HG03571 (cell line): ENCODE results near the gene CERCAM.

Source experiments
- ATAC-seq: cut with Tn5 transposase; IDR thresholded peaks from one replicate; pipeline ENCODE4 v1.9.1; 2021; ENCODE audit not compliant: unreplicated experiment

Gene CERCAM, protein sequence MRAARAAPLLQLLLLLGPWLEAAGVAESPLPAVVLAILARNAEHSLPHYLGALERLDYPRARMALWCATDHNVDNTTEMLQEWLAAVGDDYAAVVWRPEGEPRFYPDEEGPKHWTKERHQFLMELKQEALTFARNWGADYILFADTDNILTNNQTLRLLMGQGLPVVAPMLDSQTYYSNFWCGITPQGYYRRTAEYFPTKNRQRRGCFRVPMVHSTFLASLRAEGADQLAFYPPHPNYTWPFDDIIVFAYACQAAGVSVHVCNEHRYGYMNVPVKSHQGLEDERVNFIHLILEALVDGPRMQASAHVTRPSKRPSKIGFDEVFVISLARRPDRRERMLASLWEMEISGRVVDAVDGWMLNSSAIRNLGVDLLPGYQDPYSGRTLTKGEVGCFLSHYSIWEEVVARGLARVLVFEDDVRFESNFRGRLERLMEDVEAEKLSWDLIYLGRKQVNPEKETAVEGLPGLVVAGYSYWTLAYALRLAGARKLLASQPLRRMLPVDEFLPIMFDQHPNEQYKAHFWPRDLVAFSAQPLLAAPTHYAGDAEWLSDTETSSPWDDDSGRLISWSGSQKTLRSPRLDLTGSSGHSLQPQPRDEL

DNA sequence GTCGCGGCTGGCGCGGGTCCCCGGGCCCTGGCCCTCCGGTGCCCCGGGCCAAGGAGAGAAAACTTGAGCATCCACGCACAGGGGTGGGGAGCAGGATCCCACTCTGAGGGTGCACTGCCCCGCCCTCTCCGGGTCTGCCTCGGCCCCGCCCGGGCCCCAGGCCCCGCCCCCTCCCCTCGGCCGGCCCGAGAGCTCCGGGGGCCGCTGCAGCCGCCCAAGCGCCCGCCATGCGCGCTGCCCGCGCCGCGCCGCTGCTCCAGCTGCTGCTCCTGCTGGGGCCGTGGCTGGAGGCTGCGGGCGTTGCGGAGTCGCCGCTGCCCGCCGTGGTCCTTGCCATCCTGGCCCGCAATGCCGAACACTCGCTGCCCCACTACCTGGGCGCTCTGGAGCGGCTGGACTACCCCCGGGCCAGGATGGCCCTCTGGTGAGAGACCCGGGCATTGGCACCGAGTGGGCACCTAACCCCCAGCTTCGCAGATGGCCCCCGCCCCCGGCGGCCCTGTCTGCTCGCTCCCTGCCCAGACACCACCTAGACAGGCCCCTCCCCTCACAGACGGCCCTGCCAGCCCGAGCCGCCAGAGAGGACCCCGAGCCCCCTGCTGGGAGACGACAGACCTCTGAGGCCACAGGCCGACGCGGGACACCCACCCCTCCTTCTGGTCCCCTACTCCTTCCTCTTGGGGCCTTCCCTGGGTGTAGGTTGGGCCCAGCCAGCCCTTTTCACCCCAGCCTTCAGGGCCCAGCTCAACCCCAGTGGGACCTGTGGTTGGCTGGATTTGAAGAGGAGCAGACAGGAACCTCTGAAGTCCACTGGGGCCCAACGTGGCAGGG is at the start of gene CERCAM:
Gene CERCAM, plus strand, starts transcription at position 207 of the 831 bp plus-strand sequence. Its CDS starts 21 bp downstream, at position 228.
- peak; percentile 71 for ATAC-seq

DNA sequence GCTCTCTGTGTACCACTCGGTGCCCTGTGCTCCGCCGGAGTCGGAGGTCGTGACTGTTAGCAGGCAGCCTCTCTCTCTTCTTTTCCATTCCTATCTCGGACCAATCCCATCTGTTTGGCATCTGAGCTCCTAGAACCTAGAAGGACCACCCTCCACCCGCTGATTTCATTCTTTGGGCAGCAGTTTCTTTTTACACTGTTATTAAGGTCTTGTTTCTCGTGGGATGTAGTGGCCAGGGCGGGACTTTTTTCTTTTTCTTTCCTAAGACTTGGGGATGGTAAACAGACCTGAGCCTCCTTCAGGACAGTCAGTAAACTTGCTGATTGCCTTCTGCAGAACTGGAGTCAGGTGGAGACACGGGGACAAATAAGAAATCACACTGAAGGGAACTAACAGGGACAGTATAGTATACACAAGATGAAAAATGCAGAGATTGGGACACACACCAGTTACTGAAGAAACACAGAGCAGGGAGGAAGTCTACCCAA is 49.0 kb upstream of the CERCAM start:
- ATAC-seq = no peak

DNA sequence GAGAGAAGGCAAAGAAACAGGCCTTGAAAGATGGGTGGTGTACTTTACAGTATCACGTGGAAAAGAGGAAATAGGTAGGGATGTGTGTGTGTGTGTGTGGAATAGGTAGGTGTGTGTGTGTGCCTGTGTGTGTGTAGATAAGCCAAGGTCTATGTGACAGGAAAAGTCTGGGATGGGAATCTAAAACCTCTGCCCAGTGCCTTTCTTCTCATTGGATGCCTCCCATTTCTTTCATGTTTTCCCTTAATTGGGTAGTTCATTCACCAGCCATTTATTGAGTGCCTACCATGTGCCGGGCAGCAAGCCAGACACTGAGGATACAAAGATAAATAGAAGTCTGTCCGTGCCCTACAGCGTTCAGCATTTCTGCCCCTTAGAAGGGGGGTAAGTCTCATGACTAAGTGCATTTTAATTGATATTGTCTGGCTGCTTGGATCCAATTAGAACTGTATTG is 48.4 kb upstream of the CERCAM start:
- ATAC-seq = no peak

DNA sequence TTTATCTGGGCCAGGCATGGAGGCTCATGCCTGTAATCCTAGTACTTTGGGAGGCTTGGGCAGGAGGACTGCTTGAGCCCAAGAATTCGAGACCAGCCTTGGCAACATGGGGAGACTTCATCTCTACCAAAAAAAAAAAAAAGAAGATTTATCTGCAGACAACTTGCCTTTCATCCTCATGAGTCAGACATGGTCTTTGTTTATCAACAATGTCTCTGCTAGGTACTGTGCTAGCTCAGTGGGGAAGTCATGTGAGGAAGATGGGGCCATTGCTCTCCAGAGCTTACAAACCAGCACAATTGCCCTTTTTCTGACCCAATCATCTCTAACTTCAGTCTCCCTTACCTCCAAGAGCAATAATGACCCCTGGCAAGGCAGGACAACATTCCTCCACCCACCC is 47.9 kb upstream of the CERCAM start:
- no peak for ATAC-seq

DNA sequence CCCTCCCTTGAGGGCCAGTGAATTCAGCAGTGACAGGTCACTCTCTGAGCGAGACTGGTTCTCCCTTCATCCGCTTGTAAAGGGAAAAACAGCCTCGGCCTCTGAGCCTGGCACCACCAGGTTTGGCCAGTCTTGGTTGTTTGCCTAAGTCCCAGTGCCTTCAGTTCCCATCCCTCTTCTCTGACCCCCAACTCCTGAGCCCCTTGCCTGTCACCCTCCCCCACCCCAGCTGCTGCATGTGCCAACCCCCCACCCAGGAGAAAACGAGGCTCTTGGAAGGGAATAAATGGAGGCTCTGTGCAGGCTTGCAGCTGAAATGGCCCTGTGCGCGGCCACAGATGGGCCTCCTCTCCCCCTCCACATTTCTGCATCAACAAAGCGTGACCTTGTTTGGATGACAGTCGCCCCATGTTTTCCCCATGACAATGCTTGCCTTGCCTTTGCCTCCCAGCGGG is 46.4 kb upstream of the CERCAM start:
- ATAC-seq = no peak

DNA sequence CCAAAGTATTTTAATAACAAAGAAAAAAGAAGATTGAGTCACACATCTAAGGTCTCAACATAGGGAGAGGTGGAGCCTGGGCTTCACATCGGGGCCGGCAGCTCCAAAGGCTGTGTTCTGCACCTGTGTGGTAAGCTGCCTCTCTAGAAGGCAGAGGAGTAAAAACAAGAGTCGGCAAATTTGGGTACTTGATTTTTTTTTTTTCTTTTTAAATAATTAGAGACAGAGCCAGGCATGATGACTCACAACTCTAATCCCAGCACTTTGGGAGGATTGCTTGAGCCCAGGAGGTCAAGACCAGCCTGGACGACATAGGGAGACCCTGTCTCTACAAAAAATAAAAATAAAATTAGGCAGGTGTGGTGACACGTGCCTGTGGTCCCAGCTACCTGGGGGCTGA is 44.8 kb upstream of the CERCAM start:
- ATAC-seq = no peak

DNA sequence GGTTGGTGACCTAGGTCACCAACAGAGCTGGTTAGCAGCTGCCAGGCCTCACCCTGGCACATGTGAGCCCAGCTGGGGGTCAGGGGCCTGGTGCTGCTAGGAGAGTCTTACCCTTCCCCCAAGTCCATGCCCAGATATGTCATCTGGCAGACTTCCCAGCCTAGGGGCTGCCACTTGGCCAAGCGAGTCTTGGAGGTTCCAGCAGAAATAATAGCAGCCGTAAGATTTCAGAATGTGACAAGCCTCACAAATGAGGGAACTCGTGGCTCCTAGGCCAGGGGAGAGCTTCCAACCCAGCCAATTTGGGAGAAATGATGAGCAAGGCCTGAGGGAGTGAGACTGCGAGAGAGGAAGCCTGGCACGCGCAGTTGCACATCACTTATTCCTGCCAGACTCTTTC is 38.4 kb upstream of the CERCAM start:
- ATAC-seq = no peak

DNA sequence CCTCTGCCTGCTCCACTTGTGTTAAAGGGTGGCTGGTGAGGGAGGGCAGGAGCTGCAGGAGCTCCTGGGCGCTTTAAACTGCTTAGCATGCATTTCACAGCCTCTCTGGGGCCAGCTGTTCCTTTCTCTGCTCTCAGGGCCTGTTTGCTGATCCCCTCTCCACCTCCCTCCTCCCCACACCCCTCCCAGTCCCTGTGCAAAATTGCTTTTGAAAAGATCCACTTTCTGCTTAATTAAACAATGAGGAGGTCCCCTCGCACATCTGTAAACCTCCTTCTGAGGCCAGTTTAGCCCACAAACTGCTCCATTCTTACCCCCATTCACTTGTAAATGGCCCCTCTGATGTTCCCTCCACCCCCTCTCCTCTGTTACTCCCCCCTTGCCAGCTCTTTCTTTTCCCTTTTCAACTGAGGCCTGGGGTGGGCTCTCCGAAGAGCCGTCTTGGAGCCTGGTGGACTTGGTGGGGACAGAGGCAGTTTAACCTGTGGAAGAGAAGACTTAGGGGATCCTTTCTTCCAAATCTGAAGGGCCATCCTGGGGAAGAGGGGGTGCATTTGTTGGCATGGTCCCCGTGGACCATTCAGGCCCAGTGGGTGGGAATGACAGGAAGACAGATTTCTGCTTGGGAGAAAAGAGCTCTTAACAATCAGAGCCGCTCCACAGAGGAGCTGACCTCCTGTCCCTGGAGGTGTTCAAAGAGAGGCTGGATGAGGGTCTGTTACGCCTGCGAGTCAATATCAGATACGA is 37.5 kb upstream of the CERCAM start:
- ATAC-seq = no peak

DNA sequence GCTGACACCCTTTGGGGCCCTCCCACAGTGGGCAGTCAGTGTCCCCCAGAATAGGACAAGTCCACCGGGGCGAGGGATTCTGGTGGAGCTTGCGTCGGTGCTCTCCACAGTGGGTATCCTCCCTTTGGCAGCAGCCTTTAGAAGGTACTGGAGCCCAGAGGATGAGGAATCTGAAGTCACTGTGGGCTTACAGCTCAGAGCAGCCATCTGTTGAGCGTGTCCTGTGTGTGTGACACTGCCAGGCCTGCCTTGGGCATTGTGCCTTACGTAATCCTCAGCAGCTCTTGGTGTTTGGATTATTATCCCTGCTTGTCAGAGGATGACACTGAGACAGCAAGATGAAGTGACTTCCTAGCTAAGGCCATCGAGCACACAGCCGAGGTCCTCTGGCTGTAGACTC is 36.9 kb upstream of the CERCAM start:
- no peak for ATAC-seq

DNA sequence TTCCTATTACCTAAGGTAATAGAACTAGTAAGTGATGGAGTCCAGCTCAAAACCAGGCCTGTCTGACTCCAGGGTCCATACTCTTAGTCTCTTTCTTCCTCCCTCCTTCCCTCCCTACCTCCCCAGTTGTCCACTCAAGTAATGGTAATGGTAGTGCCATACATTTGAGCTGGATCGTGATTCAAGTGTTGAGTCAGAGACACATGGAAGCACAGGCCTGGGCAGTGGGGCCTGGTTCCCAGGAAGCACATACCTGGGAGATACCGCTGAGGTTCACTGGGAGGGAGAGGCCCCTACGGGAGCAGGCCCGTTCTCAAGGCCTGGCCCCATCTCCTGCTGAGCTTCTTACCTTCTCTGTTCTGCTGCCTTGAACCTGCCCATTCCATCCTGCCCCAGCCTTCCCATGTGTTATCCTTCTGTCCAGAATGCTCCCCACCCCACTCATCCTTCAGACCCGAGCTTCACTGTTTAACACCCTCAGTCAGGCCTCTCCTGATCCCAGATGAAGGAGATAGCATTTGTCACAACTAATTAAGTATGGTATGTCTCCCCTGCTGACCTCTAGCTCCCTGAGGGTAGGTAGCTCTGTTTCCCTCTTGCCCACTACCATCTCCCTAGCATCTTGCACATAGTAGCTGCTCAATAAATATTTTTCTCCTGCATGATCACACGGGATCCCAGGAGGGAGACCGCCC is 35.7 kb upstream of the CERCAM start:
- ATAC-seq = no peak

DNA sequence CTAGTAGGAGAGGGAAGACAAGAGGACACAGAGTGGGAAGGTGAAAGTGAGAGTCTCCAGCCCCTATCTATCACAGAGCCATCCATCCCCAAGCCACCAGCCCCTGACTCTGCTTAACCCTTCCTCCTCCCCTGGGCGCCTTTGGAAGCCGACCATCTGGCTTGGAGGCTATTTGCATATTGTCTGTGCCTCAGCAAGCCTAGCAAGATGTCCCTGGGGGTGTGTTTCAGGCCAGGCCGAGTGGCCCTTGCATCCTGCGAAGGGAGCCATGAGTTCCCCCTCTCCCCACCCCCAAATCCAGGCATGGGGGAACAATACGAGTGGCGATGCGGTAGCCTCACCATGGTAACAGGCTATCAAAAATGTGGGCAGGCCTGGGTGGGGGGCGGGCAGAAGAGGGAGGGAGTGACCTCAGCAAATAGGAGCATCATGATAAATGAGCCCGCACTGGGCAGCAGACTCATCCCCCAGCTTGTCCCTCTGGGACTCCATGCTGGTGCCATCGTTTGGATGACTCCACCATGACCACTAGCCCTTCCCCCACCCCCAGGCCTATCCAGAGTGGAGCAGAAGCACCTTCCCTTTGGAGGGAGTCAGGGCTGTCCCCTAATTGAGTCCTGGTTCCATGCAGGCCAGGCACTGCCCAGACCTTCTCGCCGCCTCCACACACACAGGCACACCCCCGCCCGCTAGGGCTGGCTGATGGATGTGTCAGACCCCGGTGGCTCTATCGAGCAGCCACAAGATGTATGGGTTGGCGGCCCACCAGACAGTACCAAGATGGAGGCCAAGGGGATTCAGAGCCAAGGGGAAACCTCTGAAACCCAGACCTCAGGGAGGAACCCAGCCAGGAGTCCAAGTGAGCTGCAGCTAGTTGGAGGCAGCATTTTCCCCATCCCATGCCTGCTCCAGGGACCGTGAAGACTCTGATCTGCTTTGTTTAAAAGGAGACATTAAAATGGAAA is 34.9 kb upstream of the CERCAM start:
- ATAC-seq = no peak

DNA sequence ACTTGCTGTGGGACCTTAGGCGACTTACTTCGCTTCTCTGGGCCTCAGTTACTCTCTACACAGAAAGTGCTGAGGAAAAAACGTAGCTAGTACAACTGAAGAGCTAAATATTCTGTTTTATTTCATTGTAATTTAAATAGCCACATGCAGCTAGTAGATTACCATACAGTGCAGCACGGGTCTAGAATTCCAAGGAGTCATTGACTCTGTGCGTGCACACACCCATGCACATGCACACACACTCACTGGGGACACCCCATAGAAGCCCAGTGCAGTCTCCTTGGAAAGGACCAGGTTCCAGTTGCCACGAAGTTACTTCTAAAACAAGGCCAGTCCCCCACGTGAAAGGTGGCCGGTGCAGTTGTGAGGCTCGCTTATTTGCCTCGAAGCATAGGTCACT is 32.5 kb upstream of the CERCAM start:
- ATAC-seq = no peak

DNA sequence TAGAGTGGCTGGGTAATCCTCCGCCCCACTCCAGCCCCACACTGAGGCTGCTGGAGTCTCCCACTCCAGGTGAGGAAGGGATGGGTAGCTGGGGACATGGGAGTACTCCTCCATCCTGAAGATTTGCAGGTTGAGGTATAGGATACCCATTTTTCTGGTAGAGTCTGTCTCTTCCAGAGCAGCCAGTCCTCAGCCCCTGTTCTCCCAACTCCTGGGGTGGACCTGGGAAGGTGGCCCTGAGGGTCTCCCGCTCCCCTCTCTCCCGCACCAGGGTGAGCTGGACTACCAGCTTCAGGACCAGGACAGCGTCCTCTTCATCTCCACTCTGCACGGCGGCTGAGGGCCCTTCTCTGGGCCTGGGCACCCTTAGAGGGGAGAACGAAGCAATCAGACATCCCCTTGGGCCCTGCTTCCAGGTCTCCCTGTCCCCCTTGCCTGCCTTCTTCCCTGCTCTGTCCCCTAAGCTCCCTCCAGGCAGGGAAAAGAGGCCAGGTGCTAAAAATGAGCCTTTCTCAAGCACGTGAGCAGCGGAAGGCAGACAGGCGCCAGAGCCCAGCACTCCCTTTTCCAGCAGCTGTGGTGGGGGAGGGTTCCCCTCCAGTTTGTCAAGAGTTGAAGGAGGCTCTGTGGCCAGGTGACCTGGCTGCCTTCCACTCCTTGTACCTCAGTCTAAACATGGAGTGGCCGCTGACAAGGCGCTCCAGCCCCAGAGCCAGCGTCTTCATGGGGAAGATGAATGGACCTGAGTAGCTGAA is 31.1 kb upstream of the CERCAM start:
- no peak for ATAC-seq

DNA sequence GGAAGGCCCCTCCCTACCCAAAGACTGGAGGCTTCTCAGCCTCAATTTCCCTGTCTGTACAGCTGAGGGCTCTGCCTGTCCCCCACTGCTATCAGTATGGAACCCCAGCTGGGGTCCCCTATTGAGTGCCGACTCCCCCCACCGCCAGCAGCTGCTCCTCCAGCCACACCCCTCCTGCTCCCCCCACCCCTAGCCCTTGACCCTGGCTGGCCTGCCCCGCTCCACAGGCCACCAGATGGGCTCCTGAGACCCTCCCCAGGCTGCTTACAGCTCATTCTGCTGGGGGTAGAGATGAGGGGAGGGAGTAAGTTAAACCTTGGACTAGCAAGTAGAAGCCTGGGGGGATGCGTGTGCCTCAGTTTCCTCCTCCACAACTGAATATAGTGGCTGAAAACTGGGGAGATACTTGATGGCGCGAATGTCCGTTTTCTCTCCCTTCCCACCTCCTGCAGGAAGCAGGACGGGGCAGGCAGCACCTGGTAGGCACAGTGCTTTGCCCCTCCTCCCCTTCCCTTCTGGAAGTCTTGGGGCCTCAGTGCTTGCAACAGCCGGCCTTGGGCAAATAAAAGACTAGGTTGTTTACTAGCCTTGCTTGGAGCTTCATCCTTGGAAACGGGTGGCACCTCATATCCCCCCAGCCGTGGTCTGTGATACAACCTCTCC is 30.4 kb upstream of the CERCAM start:
- ATAC-seq = no peak

DNA sequence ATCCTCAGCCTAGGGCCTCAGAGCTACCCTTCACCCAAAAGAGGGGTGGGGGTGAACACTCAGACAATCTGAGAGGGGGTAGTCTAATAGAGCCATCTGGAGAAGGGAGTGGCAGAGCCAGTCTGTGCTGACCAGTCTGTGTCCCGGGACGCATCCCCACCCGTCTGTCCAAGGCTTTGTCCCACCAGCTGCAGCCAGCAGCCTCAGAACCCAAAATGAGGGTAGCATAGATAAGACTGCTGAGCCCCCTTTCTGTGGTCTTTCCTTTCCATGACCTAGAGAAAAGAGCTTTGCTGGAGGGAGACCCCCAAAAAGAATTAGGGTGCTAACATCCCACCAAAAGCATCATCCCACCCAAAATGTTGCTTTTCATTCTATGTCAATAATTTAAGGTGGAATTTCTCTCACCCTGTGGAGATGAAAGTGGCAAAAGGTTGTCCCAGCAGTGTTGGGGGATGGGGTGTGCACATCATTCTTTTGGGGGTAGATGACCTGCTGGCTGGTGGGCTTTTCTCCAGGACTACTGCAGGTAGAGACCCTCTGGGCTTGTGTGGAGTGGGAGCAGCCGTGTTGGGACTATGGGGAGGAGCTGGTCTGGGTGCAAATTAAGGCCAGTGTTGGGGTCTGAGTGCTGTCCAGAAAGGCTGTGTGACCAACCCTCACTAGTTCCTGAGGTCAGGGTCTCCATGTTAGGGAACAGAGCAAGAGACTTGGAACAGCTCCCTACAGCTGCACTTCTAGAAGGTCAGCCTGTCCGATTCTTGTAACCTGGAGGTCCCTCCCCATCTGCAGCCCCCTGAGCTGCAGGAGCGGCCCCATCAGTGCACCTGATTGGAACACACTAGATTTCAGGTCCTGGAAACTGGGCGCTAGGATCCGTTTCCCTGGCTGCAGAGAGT is 29.6 kb upstream of the CERCAM start:
- ATAC-seq = no peak

DNA sequence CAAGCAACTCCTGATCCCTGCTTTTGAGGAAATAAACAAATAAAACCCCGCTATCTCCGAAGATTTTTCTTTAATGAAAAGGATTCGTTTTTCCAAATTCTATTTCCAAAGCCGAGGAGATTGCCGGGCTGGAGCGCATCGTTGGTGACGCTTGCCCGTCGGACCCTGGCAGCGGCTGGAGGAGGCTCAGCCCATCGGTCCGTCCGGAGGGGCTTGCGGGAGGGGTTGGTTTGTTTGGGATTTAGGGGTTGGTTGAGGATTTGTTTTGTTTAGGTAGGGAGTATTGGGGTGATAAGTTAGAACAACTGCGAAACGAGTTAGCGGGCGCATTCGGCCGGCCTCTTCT is 28.7 kb upstream of the CERCAM start:
- no peak for ATAC-seq
